CD14-positive monocyte (primary cell): ENCODE results near the gene TMEM132E. TPM values are rescaled to one million over a fixed set of nuclear protein-coding genes. Genes with fewer than 3 reads are reported as not detected.
A peak's percentile ranks its signal among the peaks of the same experiment; 100 is the strongest.

Experiments
- DNase-seq, 3 donors: peaks; one replicate each; pipeline ENCODE4 v3.0.0-alpha.2; 2011 to 2022
- H2AFZ ChIP-seq: 2 replicates; pipeline ENCODE4 v1.6.0; 2012; ENCODE audit warnings: mild to moderate bottlenecking, low read depth, low read length, inconsistent platforms; ENCODE audit not compliant: insufficient read depth, poor library complexity, severe bottlenecking
- H3K27ac ChIP-seq, 2 donors: 1 replicate in 1 of 2; 2 replicates in 1 of 2; pipeline ENCODE4 v1.5.1; 2012 to 2013; ENCODE audit warnings: low read length in 2 of 2, control low read depth in 1 of 2, inconsistent platforms in 1 of 2, low read depth in 1 of 2, mild to moderate bottlenecking in 1 of 2
- H3K27me3 ChIP-seq, 2 donors: one replicate each; pipeline versions ENCODE4 v1.6.0 to v1.6.1; 2011 to 2013; ENCODE audit warnings: low read length in 2 of 2; ENCODE audit not compliant: control insufficient read depth in 2 of 2, insufficient read depth in 2 of 2
- H3K36me3 ChIP-seq, 2 donors: replicated peaks in 1 of 2; 1 replicate in 1 of 2; 2 replicates in 1 of 2; pipeline versions ENCODE4 v1.5.1 to v1.6.1; 2012 to 2013; ENCODE audit warnings: low read length in 2 of 2, control low read depth in 1 of 2, inconsistent platforms in 1 of 2, mild to moderate bottlenecking in 1 of 2; ENCODE audit not compliant: insufficient read depth in 2 of 2, control insufficient read depth in 1 of 2
- H3K4me1 ChIP-seq, 2 donors: 1 replicate in 1 of 2; 2 replicates in 1 of 2; pipeline versions ENCODE4 v1.5.1 to v1.6.1; 2012 to 2013; ENCODE audit warnings: low read length in 2 of 2, control low read depth in 1 of 2, inconsistent platforms in 1 of 2, mild to moderate bottlenecking in 1 of 2, moderate library complexity in 1 of 2; ENCODE audit not compliant: insufficient read depth in 2 of 2, control insufficient read depth in 1 of 2
- H3K4me2 ChIP-seq: replicated peaks from 2 replicates; pipeline ENCODE3; 2012; ENCODE audit warnings: low read length, moderate library complexity, mild to moderate bottlenecking; ENCODE audit not compliant: poor library complexity, severe bottlenecking; ENCODE audit errors: extremely low read depth
- H3K4me3 ChIP-seq, 3 experiments: fragments of 200-600 bp in 1 of 3; sonication (generic) in 1 of 3; replicated peaks in 1 of 3; 1 replicate in 2 of 3; 2 replicates in 1 of 3; pipeline ENCODE4 v1.5.1; 2011 to 2013; ENCODE audit warnings: low read length in 3 of 3, mild to moderate bottlenecking in 3 of 3, control low read depth in 2 of 3, low read depth in 2 of 3, inconsistent platforms in 1 of 3, moderate library complexity in 1 of 3
- H3K79me2 ChIP-seq: 2 replicates; pipeline ENCODE4 v1.6.0; 2012; ENCODE audit warnings: mild to moderate bottlenecking, control low read depth, inconsistent platforms, low read length, moderate library complexity; ENCODE audit not compliant: insufficient read depth
- H3K9ac ChIP-seq: 2 replicates; pipeline ENCODE4 v1.6.0; 2017; ENCODE audit warnings: low read length, mild to moderate bottlenecking; ENCODE audit not compliant: insufficient read depth, poor library complexity, severe bottlenecking
- H3K9me3 ChIP-seq, 2 donors: replicated peaks in 1 of 2; 1 replicate in 1 of 2; 2 replicates in 1 of 2; pipeline versions ENCODE4 v1.5.1 to v1.6.1; 2012 to 2013; ENCODE audit warnings: low read length in 2 of 2, control low read depth in 1 of 2; ENCODE audit not compliant: control insufficient read depth in 1 of 2, insufficient read depth in 1 of 2
- H4K20me1 ChIP-seq: 2 replicates; pipeline ENCODE4 v1.6.0; 2012; ENCODE audit warnings: mild to moderate bottlenecking, low read length, control low read depth, moderate library complexity; ENCODE audit not compliant: insufficient read depth
- H3K27ac Mint-ChIP-seq, 7 donors: one replicate each; pipeline ENCODE4 v1.8.0; 2020; ENCODE audit warnings: mild to moderate bottlenecking in 7 of 7, mixed read lengths in 7 of 7, moderate library complexity in 6 of 7, inconsistent platforms in 2 of 7
- H3K27me3 Mint-ChIP-seq, 3 donors: one replicate each; pipeline ENCODE4 v1.8.0; 2021 to 2022; ENCODE audit warnings: low read depth in 3 of 3, mild to moderate bottlenecking in 3 of 3, mixed read lengths in 3 of 3, moderate library complexity in 3 of 3, inconsistent platforms in 1 of 3
- H3K36me3 Mint-ChIP-seq, 2 donors: one replicate each; pipeline ENCODE4 v1.8.0; 2020; ENCODE audit warnings: mixed read lengths in 2 of 2, inconsistent platforms in 1 of 2, mild to moderate bottlenecking in 1 of 2
- H3K4me1 Mint-ChIP-seq: one replicate; pipeline ENCODE4 v1.8.0; 2020; ENCODE audit warnings: mild to moderate bottlenecking, mixed read lengths
- H3K4me3 Mint-ChIP-seq, 2 donors: one replicate each; pipeline ENCODE4 v1.8.0; 2020; ENCODE audit warnings: mild to moderate bottlenecking in 2 of 2, mixed read lengths in 2 of 2, moderate library complexity in 1 of 2
- H3K9me3 Mint-ChIP-seq, 7 donors: one replicate each; pipeline ENCODE4 v1.8.0; 2020 to 2022; ENCODE audit warnings: mixed read lengths in 7 of 7, mild to moderate bottlenecking in 6 of 7, moderate library complexity in 6 of 7, inconsistent platforms in 2 of 7
- CTCF ChIP-seq: fragments of 200-600 bp; IDR thresholded peaks from one replicate; pipeline ENCODE4 v1.8.0; 2022; ENCODE audit warnings: antibody characterized with exemption, mild to moderate bottlenecking
- WGBS: methylation state at CpG from one replicate; pipeline ENCODE4 v1.1.5; 2013; ENCODE audit warnings: missing lambda C conversion rate; ENCODE audit not compliant: insufficient coverage; 5-methylcytosine and 5-hydroxymethylcytosine counted together
- intact Hi-C, 2 donors: fragments of 100-400 bp; cut with micrococcal nuclease; formaldehyde crosslinking; loops; one replicate each; pipeline versions ENCODE4 v1.15.0 to v1.15.1; 2023
- polyA plus RNA-seq, 3 donors: library from polyadenylated mRNA; depleted of rRNA in 1 of 3; unstranded in 2 of 3; stranded (reverse) in 1 of 3; fragments of 300-500 nt in 2 of 3; fragments of >200 nt in 1 of 3; fragmentation: Illumina TruSeq in 2 of 3; gene quantifications; 1 replicate in 2 of 3; 2 replicates in 1 of 3; pipeline ENCODE4 v1.2.3, GENCODE V29; 2012 to 2021

Gene TMEM132E
- polyA plus RNA-seq, 3 donors, result not detected

DNA sequence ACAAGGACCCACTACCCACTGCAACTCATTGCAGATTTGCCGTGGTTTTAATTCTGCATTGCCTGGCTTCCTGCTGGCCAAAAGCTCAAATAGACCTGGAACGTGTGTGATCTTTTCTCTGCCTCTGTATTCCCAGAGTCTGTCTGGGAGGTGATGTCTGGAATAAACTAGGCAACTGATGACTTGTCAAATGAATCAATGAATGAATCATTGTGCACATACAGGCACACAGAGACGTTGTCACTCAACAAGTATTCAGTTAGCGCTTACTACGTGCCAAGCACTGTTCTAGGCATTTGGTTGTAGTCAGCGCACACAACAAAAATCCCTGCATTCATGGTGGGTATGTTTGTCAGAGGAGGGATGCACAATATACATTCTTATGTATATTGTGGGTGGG, 8.9 kb downstream of the TMEM132E start:
- H3K79me2 ChIP-seq, result no peaks in the 10 kb centered on the region
- peaks cover 35 to 65% (median 49%) of the 10 kb centered on the region in 3 donors for H3K27me3 Mint-ChIP-seq
- no peak overlapping the region for H3K4me2 ChIP-seq
- no peak overlapping the region for H3K27ac Mint-ChIP-seq
- peaks cover 0 to 5% of the 10 kb centered on the region in 2 donors for H3K9me3 ChIP-seq
- intact Hi-C loops, result no loop called here
- no peaks in the 10 kb centered on the region for H3K36me3 ChIP-seq
- H3K27ac ChIP-seq, result no peak overlapping the region
- TF ChIP-seq CTCF, result no peak
- no peak overlapping the region for H3K4me3 ChIP-seq
- no peaks in the 10 kb centered on the region for H4K20me1 ChIP-seq
- no peak for DNase-seq
- peaks cover 0 to under 1% (median 0%) of the 10 kb centered on the region in 7 donors for H3K9me3 Mint-ChIP-seq
- peaks cover 24 to 35% of the 10 kb centered on the region in 2 donors for H3K27me3 ChIP-seq
- no peak overlapping the region for H3K4me3 Mint-ChIP-seq
- H3K9ac ChIP-seq, result no peak overlapping the region
- no peak overlapping the region for H2AFZ ChIP-seq
- whole genome bisulfite sequencing, result 75% methylated on average over 5 of the region's 6 CpGs
- H3K4me1 ChIP-seq, result no peaks in the 10 kb centered on the region
- H3K36me3 Mint-ChIP-seq, result no peaks in the 10 kb centered on the region
- no peaks in the 10 kb centered on the region for H3K4me1 Mint-ChIP-seq

GRCh38 chr17:34589120-34589965, 10.0 kb downstream of the TMEM132E start:
- no peak for TF ChIP-seq CTCF
- intact Hi-C loops, result no loop called here
- peaks cover 33 to 60% (median 46%) of the 10 kb centered on the region in 3 donors for H3K27me3 Mint-ChIP-seq

More at GRCh38 chr17:34589120-34589965, 10.0 kb downstream of the TMEM132E start:
- Histone ChIP-seq H3K9ac (no peak overlapping the region), H3K27me3 (peaks cover 13 to 25% of the 10 kb centered on the region in 2 donors), H3K27ac (no peak overlapping the region), H3K36me3 (no peaks in the 10 kb centered on the region), H2AFZ (no peak overlapping the region), H3K9me3 (no peaks in the 10 kb centered on the region), H3K79me2 (no peaks in the 10 kb centered on the region), H3K4me3 (no peak overlapping the region), H3K4me1 (no peaks in the 10 kb centered on the region), H3K4me2 (no peak overlapping the region), H4K20me1 (no peaks in the 10 kb centered on the region)
- WGBS, result 74% methylated on average over 6 of the region's 11 CpGs
- DNase-seq, result no peak
- Mint-ChIP-seq H3K9me3 (no peaks in the 10 kb centered on the region), H3K4me3 (peak overlapping the region in 1 of 2 donors; percentile 26), H3K27ac (no peak overlapping the region), H3K36me3 (no peaks in the 10 kb centered on the region), H3K4me1 (no peaks in the 10 kb centered on the region)
